ENCODE measurements around the gene MAGEE2.
"Not testable (repeated sequence)": the region's sequence is repeated elsewhere in the genome, so short reads cannot be mapped to it uniquely, and the experiment has no call there.

Gene MAGEE2

GRCh38 chrX:75784680-75785491 is at the start of gene MAGEE2:
TSS of gene MAGEE2 (minus strand) at chrX:75785254. CDS start at chrX:75785051, 203 bp downstream.
- H3K27me3 ChIP-seq (ENCODE audit: insufficient read depth, low read length, poor library complexity), result no peaks in the 10 kb centered on the region
- no peak within 1 kb of the TSS for H3K4me2 ChIP-seq (ENCODE audit: insufficient read depth, low read length)
- no peak for DNase-seq
- no peaks in the 10 kb centered on the region for H3K9me3 ChIP-seq (ENCODE audit: insufficient read depth, low read length, severe bottlenecking)
- no peak within 1 kb of the TSS for H3K4me3 ChIP-seq (ENCODE audit: low read depth in 1 of 2, low read length in 2 of 2)
- H3K36me3 ChIP-seq (ENCODE audit: insufficient read depth, low read length), result no peaks in the 10 kb centered on the region
- H2AFZ ChIP-seq (ENCODE audit: low read depth, low read length), result no peak within 1 kb of the TSS
- no peaks in the 10 kb centered on the region for H3K4me1 ChIP-seq (ENCODE audit: insufficient read depth, low read length)
- no peaks in the 10 kb centered on the region for H3K79me2 ChIP-seq (ENCODE audit: insufficient read depth, low read length)
- H3K9ac ChIP-seq (ENCODE audit: low read depth, low read length), result no peak within 1 kb of the TSS
- no peak within 1 kb of the TSS for H3K27ac ChIP-seq (ENCODE audit: low read length)
- TF ChIP-seq CTCF (IDR thresholded peaks at IDR 0.05; ENCODE audit: borderline replicate concordance, extremely low read depth, low read length, poor library complexity, severe bottlenecking) (no peak), EZH2 (IDR thresholded peaks at IDR 0.05; ENCODE audit: borderline replicate concordance, low read depth, low read length, severe bottlenecking) (no peak)
- no peak for ATAC-seq (ENCODE audit: insufficient read depth, low read depth)
- H4K20me1 ChIP-seq (ENCODE audit: insufficient read depth, low read length), result no peaks in the 10 kb centered on the region

GRCh38 chrX:75786290-75786689 is 1.2 kb upstream of the MAGEE2 start:
- no peak for TF ChIP-seq EZH2 (IDR thresholded peaks at IDR 0.05; ENCODE audit: borderline replicate concordance, low read depth, low read length, severe bottlenecking)
- no peak for TF ChIP-seq CTCF (IDR thresholded peaks at IDR 0.05; ENCODE audit: borderline replicate concordance, extremely low read depth, low read length, poor library complexity, severe bottlenecking)
- Histone ChIP-seq H3K9ac (ENCODE audit: low read depth, low read length) (no peak overlapping the region), H3K27me3 (ENCODE audit: insufficient read depth, low read length, poor library complexity) (no peaks in the 10 kb centered on the region), H3K4me3 (ENCODE audit: low read depth in 1 of 2, low read length in 2 of 2) (no peak overlapping the region), H3K36me3 (ENCODE audit: insufficient read depth, low read length) (no peaks in the 10 kb centered on the region), H3K27ac (ENCODE audit: low read length) (no peak overlapping the region), H3K9me3 (ENCODE audit: insufficient read depth, low read length, severe bottlenecking) (no peaks in the 10 kb centered on the region), H2AFZ (ENCODE audit: low read depth, low read length) (no peak overlapping the region), H3K4me1 (ENCODE audit: insufficient read depth, low read length) (no peaks in the 10 kb centered on the region), H4K20me1 (ENCODE audit: insufficient read depth, low read length) (no peaks in the 10 kb centered on the region), H3K79me2 (ENCODE audit: insufficient read depth, low read length) (no peaks in the 10 kb centered on the region), H3K4me2 (ENCODE audit: insufficient read depth, low read length) (no peak overlapping the region)
- ATAC-seq (ENCODE audit: insufficient read depth, low read depth), result no peak
- DNase-seq, result no peak

- no peak overlapping the region for H2AFZ ChIP-seq (ENCODE audit: low read depth, low read length)
- no peak overlapping the region for H3K27ac ChIP-seq (ENCODE audit: low read length)
- TF ChIP-seq EZH2 (IDR thresholded peaks at IDR 0.05; ENCODE audit: borderline replicate concordance, low read depth, low read length, severe bottlenecking) (no peak), CTCF (IDR thresholded peaks at IDR 0.05; ENCODE audit: borderline replicate concordance, extremely low read depth, low read length, poor library complexity, severe bottlenecking) (no peak)
- no peaks in the 10 kb centered on the region for H3K27me3 ChIP-seq (ENCODE audit: insufficient read depth, low read length, poor library complexity)
- no peak overlapping the region for H3K4me3 ChIP-seq (ENCODE audit: low read depth in 1 of 2, low read length in 2 of 2)
- H3K36me3 ChIP-seq (ENCODE audit: insufficient read depth, low read length), result no peaks in the 10 kb centered on the region
- no peak for ATAC-seq (ENCODE audit: insufficient read depth, low read depth)
- H3K9me3 ChIP-seq (ENCODE audit: insufficient read depth, low read length, severe bottlenecking), result no peaks in the 10 kb centered on the region
- H3K4me1 ChIP-seq (ENCODE audit: insufficient read depth, low read length), result no peaks in the 10 kb centered on the region
- H3K9ac ChIP-seq (ENCODE audit: low read depth, low read length), result no peak overlapping the region
- no peak for DNase-seq
- H3K79me2 ChIP-seq (ENCODE audit: insufficient read depth, low read length), result no peaks in the 10 kb centered on the region
- H4K20me1 ChIP-seq (ENCODE audit: insufficient read depth, low read length), result no peaks in the 10 kb centered on the region
- H3K4me2 ChIP-seq (ENCODE audit: insufficient read depth, low read length), result no peak overlapping the region
These were observed 3.4 kb downstream of the MAGEE2 start for GRCh38 chrX:75781611-75782010.

- H3K36me3 ChIP-seq (ENCODE audit: insufficient read depth, low read length); ATAC-seq (ENCODE audit: insufficient read depth, low read depth); H3K4me2 ChIP-seq (ENCODE audit: insufficient read depth, low read length); DNase-seq; H3K79me2 ChIP-seq (ENCODE audit: insufficient read depth, low read length); H3K4me1 ChIP-seq (ENCODE audit: insufficient read depth, low read length); H2AFZ ChIP-seq (ENCODE audit: low read depth, low read length); H4K20me1 ChIP-seq (ENCODE audit: insufficient read depth, low read length); H3K9ac ChIP-seq (ENCODE audit: low read depth, low read length); H3K27me3 ChIP-seq (ENCODE audit: insufficient read depth, low read length, poor library complexity); H3K4me3 ChIP-seq (ENCODE audit: low read depth in 1 of 2, low read length in 2 of 2); H3K27ac ChIP-seq (ENCODE audit: low read length); H3K9me3 ChIP-seq (ENCODE audit: insufficient read depth, low read length, severe bottlenecking): not testable (repeated sequence)
These were observed 17.0 kb downstream of the MAGEE2 start for GRCh38 chrX:75768063-75768462.
